H54 (cell line): ENCODE results near the gene ZNF227.
"Not testable (repeated sequence)": the region's sequence is repeated elsewhere in the genome, so short reads cannot be mapped to it uniquely, and the experiment has no call there.

Experiments
- DNase-seq: peaks from one replicate; pipeline ENCODE4 v3.0.0; 2011; ENCODE audit warnings: low spot score, mixed read lengths; ENCODE audit not compliant: insufficient read length
- FAIRE-seq: peaks from 3 replicates; lab custom pipeline; 2011; peaks lifted over from hg19 to GRCh38; lab: Jason Lieb, UNC
- POLR2A ChIP-seq: IDR thresholded peaks from 2 replicates; pipeline ENCODE4 v1.6.1; 2011; ENCODE audit warnings: low read depth, mild to moderate bottlenecking, low read length

The ZNF227 gene

GRCh38 chr19:44212250-44212865, at the start of gene ZNF227:
TSS of gene ZNF227 (plus strand) at chr19:44212532. CDS start at chr19:44217793, 5,261 bp downstream.
- FAIRE-seq (peak; percentile 95), DNase-seq (peak; percentile 87)
- peak; percentile 54 for TF ChIP-seq POLR2A

- no peak for TF ChIP-seq POLR2A
- no peak for FAIRE-seq
- no peak for DNase-seq
Measured at GRCh38 chr19:44163789-44164188, 48.5 kb upstream of the ZNF227 start.

- no peak for DNase-seq
- no peak for FAIRE-seq
- TF ChIP-seq POLR2A: no peak
Measured at GRCh38 chr19:44164327-44164672, 48.0 kb upstream of the ZNF227 start.

GRCh38 chr19:44164673-44165512, 47.4 kb upstream of the ZNF227 start, which contains the start of gene ZNF226:
TSS of gene ZNF226 (plus strand) at chr19:44165100. CDS start at chr19:44170081, 4,981 bp downstream.
- peak; percentile 91 for DNase-seq
- TF ChIP-seq POLR2A: peak; percentile 76
- FAIRE-seq: peak; percentile 99

- not testable (repeated sequence) for DNase-seq, FAIRE-seq
Measured at GRCh38 chr19:44170660-44171059, 41.7 kb upstream of the ZNF227 start.

GRCh38 chr19:44176590-44176989, 35.7 kb upstream of the ZNF227 start:
- no peak for TF ChIP-seq POLR2A
- DNase-seq (no peak), FAIRE-seq (no peak)

- DNase-seq (no peak), FAIRE-seq (no peak)
- TF ChIP-seq POLR2A: no peak
Measured at GRCh38 chr19:44180968-44181367, 31.4 kb upstream of the ZNF227 start.

- DNase-seq: no peak
- FAIRE-seq: no peak
- no peak for TF ChIP-seq POLR2A
Measured at GRCh38 chr19:44182145-44182544, 30.2 kb upstream of the ZNF227 start.

GRCh38 chr19:44190020-44190419, 22.3 kb upstream of the ZNF227 start:
- FAIRE-seq (no peak), DNase-seq (no peak)
- TF ChIP-seq POLR2A: no peak

GRCh38 chr19:44192127-44192526, 20.2 kb upstream of the ZNF227 start:
- DNase-seq (no peak), FAIRE-seq (peak; percentile 53)
- no peak for TF ChIP-seq POLR2A

GRCh38 chr19:44196772-44197171, 15.6 kb upstream of the ZNF227 start:
- TF ChIP-seq POLR2A: no peak
- no peak for DNase-seq
- FAIRE-seq: peak; percentile 36

- no peak for TF ChIP-seq POLR2A
- FAIRE-seq: no peak
- no peak for DNase-seq
Measured at GRCh38 chr19:44202470-44202869, 9.9 kb upstream of the ZNF227 start.

- no peak for FAIRE-seq
- no peak for TF ChIP-seq POLR2A
Measured at GRCh38 chr19:44202974-44203373, 9.4 kb upstream of the ZNF227 start.

GRCh38 chr19:44203877-44204276, 8.5 kb upstream of the ZNF227 start:
- not testable (repeated sequence) for FAIRE-seq, DNase-seq

More at GRCh38 chr19:44202974-44203373, 9.4 kb upstream of the ZNF227 start:
- no peak for DNase-seq
